GM12865 (cell line): ENCODE measurements around the gene PHOSPHO1.

Experiments
- DNase-seq: peaks from one replicate; pipeline ENCODE4 v3.0.0; 2010; ENCODE audit warnings: low read depth
- H3K4me3 ChIP-seq: 2 replicates; pipeline ENCODE4 v1.5.1; 2011; ENCODE audit warnings: mild to moderate bottlenecking, low read depth, low read length, control low read depth
- CTCF ChIP-seq: IDR thresholded peaks from 2 replicates; pipeline ENCODE4 v1.5.1; 2011; ENCODE audit warnings: low read length, control low read depth, low read depth, inconsistent platforms; ENCODE audit not compliant: insufficient read depth; ENCODE audit errors: missing control alignments

Gene PHOSPHO1

GRCh38 chr17:49231563-49231894 is 942 bp upstream of the PHOSPHO1 start:
- DNase-seq = no peak
- TF ChIP-seq CTCF = no peak
- H3K4me3 ChIP-seq = peak overlapping the region; percentile 61

- H3K4me3 ChIP-seq = peak overlapping the region; percentile 61
- no peak for TF ChIP-seq CTCF
- DNase-seq = no peak
These were observed 584 bp downstream of the PHOSPHO1 start for GRCh38 chr17:49229805-49230600.

GRCh38 chr17:49229076-49229804 is 1.3 kb downstream of the PHOSPHO1 start:
- no peak for TF ChIP-seq CTCF
- no peak overlapping the region for H3K4me3 ChIP-seq
- no peak for DNase-seq

- TF ChIP-seq CTCF = peak; percentile 87
- peak; percentile 88 for DNase-seq
- H3K4me3 ChIP-seq = no peak overlapping the region
These were observed 2.9 kb downstream of the PHOSPHO1 start for GRCh38 chr17:49227436-49228261.

GRCh38 chr17:49226771-49227435 is 3.7 kb downstream of the PHOSPHO1 start:
- no peak for TF ChIP-seq CTCF
- no peak for DNase-seq
- no peak overlapping the region for H3K4me3 ChIP-seq

GRCh38 chr17:49225554-49226236 is 4.9 kb downstream of the PHOSPHO1 start:
- no peak for TF ChIP-seq CTCF
- no peak for DNase-seq
- no peak overlapping the region for H3K4me3 ChIP-seq
